Ectodermal cell (in vitro differentiated cells): ENCODE data around the gene TCF23.

Source experiments
- H3K27ac ChIP-seq: 2 replicates; pipeline ENCODE4 v1.7.0; 2013; ENCODE audit warnings: mild to moderate bottlenecking, low read depth, low read length; ENCODE audit not compliant: insufficient read depth, poor library complexity, severe bottlenecking
- H3K27me3 ChIP-seq: 2 replicates; pipeline ENCODE4 v1.7.0; 2013; ENCODE audit warnings: mild to moderate bottlenecking, low read length; ENCODE audit not compliant: insufficient read depth, control insufficient read depth, poor library complexity, severe bottlenecking
- H3K36me3 ChIP-seq: one replicate; pipeline ENCODE4 v1.7.0; 2013; ENCODE audit warnings: low read length; ENCODE audit not compliant: control insufficient read depth, insufficient read depth
- H3K4me1 ChIP-seq: one replicate; pipeline ENCODE4 v1.7.0; 2013; ENCODE audit warnings: low read length; ENCODE audit not compliant: control insufficient read depth, insufficient read depth
- H3K4me3 ChIP-seq: 2 replicates; pipeline ENCODE4 v1.7.0; 2013; ENCODE audit warnings: low read depth, low read length, control low read depth; ENCODE audit not compliant: insufficient read depth
- H3K9me3 ChIP-seq: 2 replicates; pipeline ENCODE4 v1.7.0; 2013; ENCODE audit warnings: mild to moderate bottlenecking, low read length, moderate library complexity; ENCODE audit not compliant: control insufficient read depth
- WGBS, 2 experiments: methylation state at CpG; one replicate each; pipeline ENCODE4 v1.1.7; 2013; ENCODE audit warnings: missing lambda C conversion rate in 2 of 2; 5-methylcytosine and 5-hydroxymethylcytosine counted together

The TCF23 gene

DNA sequence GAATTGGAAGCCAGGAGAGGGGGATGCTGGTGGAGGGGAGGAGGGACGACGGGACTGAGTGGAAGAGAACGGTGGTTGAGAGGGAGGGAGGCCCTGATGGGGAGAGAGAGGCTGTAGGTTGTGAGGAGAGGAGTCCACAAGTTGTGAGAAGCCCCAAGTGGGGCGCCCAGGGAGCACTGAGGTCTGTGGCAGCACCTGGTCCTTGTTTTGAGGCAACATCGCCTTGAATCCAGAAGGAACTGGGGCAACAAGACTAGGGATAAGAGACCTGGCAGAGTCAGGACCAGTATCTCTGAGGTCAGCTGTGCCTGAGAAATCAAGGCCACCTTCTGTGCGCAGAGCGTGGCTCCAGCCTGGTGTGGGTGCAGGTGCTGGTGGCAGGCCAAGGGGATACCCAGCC is 10.7 kb upstream of the TCF23 start:
- WGBS, 2 experiments = 87 to 90% methylated on average over 7 of the region's 7 CpGs
- H3K4me3 ChIP-seq = no peak overlapping the region
- H3K9me3 ChIP-seq = no peaks in the 10 kb centered on the region
- peaks cover 5% of the 10 kb centered on the region for H3K4me1 ChIP-seq
- H3K36me3 ChIP-seq = no peaks in the 10 kb centered on the region
- H3K27me3 ChIP-seq = no peaks in the 10 kb centered on the region
- no peak overlapping the region for H3K27ac ChIP-seq

- H3K36me3 ChIP-seq = no peaks in the 10 kb centered on the region
- H3K9me3 ChIP-seq = no peaks in the 10 kb centered on the region
- 87 to 92% methylated on average over 4 of the region's 4 CpGs for WGBS, 2 experiments
- H3K27me3 ChIP-seq = no peaks in the 10 kb centered on the region
- no peak within 1 kb of the TSS for H3K4me3 ChIP-seq
- no peaks in the 10 kb centered on the region for H3K4me1 ChIP-seq
- no peak within 1 kb of the TSS for H3K27ac ChIP-seq
These were observed 9.5 kb upstream of the TCF23 start, which contains the start of gene PRR30 for GRCh38 chr2:27139310-27139709. PRR30 (minus strand) TSS chr2:27139410; CDS start chr2:27138329, 1,081 bp downstream.

DNA sequence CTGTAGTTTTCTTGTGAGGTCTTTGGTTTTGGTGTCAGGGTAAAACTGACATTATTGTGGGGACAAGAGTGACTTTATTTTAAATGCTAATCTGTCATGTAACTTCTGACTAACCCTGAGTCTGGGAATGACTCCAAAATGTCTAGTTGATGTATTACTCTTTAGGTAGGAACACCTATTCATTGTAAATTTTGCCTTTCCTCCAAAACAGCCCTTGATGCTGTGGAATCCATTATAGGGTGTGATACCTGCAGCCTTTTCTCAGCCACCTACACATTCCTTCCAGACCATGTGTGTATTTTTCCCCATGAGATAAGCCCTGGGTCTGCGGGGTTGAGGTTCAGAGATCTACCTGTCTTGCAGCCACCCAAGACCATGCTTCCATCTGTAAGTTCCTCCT is 5.5 kb upstream of the TCF23 start:
- 90 to 93% methylated on average over 1 of the region's 1 CpG for WGBS, 2 experiments
- Histone ChIP-seq H3K27me3 (no peaks in the 10 kb centered on the region), H3K9me3 (no peaks in the 10 kb centered on the region), H3K4me3 (no peak overlapping the region), H3K36me3 (no peaks in the 10 kb centered on the region), H3K4me1 (no peaks in the 10 kb centered on the region), H3K27ac (no peak overlapping the region)

DNA sequence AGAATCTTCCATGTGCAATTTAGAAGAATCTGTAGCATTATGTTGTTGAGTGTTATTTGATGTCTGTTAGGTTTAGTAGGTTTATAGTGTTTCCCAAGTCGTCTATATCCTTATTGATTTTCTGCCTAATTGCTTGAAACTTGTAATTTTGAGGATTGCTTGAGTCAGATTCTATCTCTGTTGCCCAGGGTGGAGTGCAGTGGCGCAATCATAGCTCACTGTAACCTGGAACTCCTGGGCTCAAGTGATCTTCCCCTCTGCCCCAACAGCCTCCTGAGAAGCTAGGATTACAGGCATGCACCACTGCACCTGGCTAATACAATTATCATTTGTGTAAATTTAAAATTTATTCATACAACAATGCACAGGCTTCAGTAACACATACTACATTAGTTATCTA is 3.1 kb upstream of the TCF23 start:
- WGBS, 2 experiments = 84 to 90% methylated on average over 2 of the region's 2 CpGs
- no peaks in the 10 kb centered on the region for H3K4me1 ChIP-seq
- H3K4me3 ChIP-seq = no peak overlapping the region
- H3K36me3 ChIP-seq = no peaks in the 10 kb centered on the region
- H3K9me3 ChIP-seq = no peaks in the 10 kb centered on the region
- no peaks in the 10 kb centered on the region for H3K27me3 ChIP-seq
- no peak overlapping the region for H3K27ac ChIP-seq

DNA sequence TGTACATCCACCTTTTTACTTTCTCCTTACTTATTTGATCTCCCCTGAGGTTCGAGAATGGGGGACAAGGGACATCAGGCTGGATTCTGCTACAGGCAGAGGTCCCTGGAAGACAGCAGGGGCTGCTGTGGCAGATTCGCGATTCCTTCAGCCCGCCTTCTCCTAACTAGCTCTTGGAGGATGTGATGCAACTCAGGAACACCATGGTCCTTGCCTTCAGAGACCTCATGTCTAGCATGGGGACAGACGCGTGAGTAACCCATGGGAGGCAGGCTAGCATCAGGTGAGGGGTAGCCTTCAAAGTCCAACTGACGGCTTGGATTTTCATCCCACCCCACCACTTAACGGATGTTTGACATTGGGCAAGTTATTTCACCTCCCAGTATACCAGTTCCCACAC is 869 bp upstream of the TCF23 start:
- 93 to 98% methylated on average over 8 of the region's 8 CpGs for WGBS, 2 experiments
- H3K36me3 ChIP-seq = no peaks in the 10 kb centered on the region
- H3K9me3 ChIP-seq = no peaks in the 10 kb centered on the region
- no peak overlapping the region for H3K27ac ChIP-seq
- H3K27me3 ChIP-seq = no peaks in the 10 kb centered on the region
- no peak overlapping the region for H3K4me3 ChIP-seq
- no peaks in the 10 kb centered on the region for H3K4me1 ChIP-seq

DNA sequence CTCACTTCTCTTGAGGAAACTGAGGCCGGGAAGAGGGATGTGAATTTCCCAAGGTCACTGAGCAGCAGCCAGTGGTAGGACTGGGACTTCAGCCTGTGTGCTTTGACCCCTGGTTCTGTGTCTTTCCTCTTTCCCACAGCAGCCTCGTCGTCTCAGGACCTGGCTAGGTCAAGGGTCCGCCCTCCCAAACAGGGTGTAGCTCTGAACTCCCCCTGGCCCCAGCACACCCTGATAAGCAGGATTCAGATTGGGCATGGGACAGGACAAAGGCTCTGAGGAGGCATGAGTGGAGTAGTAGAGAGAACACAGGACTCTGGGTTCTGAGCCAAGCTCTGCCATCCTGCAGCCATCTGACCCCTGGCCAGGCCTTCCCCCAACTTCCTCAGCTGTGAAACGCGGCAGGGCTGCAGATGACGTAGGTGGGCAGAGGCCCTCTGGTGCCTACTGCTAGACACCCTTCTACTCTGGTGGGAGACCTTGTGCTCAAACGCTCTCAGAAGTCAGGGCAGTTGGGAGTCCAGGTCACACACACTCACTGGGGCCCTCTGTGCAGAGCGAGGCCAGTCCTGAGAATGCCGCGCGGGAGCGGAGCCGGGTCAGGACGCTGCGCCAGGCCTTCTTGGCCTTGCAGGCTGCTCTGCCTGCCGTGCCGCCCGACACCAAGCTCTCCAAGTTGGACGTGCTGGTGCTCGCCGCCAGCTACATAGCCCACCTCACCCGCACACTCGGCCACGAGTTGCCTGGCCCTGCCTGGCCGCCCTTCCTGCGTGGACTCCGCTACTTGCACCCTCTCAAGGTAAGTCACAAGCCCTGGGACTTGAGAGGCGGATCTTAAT is 984 bp downstream of the TCF23 start:
- no peaks in the 10 kb centered on the region for H3K27me3 ChIP-seq
- H3K4me1 ChIP-seq = no peaks in the 10 kb centered on the region
- WGBS, 2 experiments = 95% methylated on average over 29 of the region's 29 CpGs
- H3K36me3 ChIP-seq = no peaks in the 10 kb centered on the region
- H3K9me3 ChIP-seq = no peaks in the 10 kb centered on the region
- H3K4me3 ChIP-seq = no peak overlapping the region
- H3K27ac ChIP-seq = no peak overlapping the region

DNA sequence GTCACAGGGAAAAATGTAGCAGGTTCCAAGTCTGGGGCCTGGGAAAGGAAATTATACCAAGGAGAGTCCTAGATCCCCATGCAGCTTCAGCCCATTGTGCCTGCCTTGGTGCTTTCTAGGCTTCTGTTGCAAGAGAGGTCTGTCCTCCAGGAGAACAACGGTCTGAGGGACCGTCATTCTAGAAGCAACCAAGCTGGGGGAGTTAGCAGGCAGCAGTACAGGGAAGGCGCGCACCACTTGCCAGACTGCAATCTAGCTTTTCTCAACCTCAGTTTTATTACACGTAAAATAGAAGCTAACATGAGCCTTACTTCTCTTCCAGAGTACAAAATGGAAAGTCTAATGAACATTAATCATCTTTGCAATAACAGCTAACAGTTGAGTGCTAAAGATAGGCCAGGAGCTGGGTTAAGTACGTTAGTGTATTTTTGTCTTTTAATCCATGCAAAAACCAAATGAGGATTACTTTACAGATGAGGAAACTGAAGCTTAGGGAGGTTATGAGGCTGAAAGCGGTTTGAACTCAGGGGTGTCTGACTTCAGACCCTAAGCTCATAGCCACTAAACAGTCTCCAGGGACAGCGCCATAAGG is 1.9 kb downstream of the TCF23 start:
- Histone ChIP-seq H3K4me3 (no peak overlapping the region), H3K4me1 (no peaks in the 10 kb centered on the region), H3K27me3 (no peaks in the 10 kb centered on the region), H3K9me3 (no peaks in the 10 kb centered on the region), H3K27ac (no peak overlapping the region), H3K36me3 (no peaks in the 10 kb centered on the region)
- WGBS, 2 experiments = 91 to 94% methylated on average over 8 of the region's 8 CpGs

- no peaks in the 10 kb centered on the region for H3K4me1 ChIP-seq
- H3K36me3 ChIP-seq = no peaks in the 10 kb centered on the region
- 89% methylated on average over 8 of the region's 8 CpGs for WGBS, 2 experiments
- no peak overlapping the region for H3K4me3 ChIP-seq
- H3K9me3 ChIP-seq = no peaks in the 10 kb centered on the region
- no peak overlapping the region for H3K27ac ChIP-seq
- no peaks in the 10 kb centered on the region for H3K27me3 ChIP-seq
These were observed 3.4 kb downstream of the TCF23 start for GRCh38 chr2:27152102-27152795.

DNA sequence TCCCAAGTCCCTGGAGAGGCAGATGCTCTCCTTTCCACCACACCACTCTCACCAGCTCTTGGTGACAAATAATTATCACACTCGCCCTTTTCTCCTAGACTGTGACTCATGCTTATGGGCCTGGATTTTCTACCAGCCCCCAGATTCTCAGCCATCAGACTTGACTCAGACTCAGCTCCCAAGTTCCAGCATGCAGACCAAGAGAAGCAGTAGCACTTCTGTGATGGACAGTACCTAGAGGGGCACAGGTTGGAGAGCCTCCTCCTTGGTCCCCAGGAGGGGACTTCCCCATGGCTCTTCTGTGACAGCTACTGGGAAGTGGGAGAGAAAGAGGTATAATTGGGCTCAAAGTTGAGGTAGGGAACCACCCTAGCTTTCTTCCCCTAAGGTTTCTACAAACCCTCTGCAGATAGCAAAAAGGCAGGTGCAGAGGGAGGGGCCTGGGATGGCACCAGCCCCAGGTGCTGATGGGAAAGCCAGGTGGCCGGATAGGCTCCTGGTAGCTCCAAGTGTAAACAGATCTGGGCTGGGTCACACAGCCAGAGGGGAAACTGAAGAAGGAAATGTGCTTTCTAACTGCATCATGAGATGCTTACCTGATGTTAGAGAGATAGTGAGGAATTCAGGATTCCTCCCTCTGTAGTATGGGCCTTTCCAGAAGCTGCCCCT is 4.1 kb downstream of the TCF23 start:
- Histone ChIP-seq H3K9me3 (no peaks in the 10 kb centered on the region), H3K36me3 (no peaks in the 10 kb centered on the region), H3K27me3 (no peaks in the 10 kb centered on the region), H3K27ac (no peak overlapping the region), H3K4me3 (no peak overlapping the region), H3K4me1 (no peaks in the 10 kb centered on the region)
- WGBS, 2 experiments = 88 to 91% methylated on average over 2 of the region's 2 CpGs

DNA sequence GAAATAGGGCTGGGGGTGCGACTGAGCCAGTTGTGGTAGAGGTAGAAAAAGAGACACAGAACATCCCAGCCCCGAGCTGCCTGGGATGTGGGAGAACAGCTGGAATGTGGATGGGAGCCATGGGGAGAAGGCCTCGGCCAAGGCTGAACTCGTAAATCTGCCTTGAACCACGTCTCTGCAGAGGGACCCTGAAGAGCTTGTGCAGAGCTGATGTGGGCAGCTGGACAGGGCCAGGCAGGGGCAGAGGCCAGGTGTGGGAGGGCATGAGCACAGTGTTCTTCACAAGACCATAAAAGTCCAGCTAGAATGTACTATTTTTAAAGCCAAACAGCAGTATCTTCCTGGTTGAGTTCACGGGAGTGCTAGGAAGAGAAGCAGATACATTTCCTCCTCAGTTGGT is 5.7 kb downstream of the TCF23 start:
- H3K27me3 ChIP-seq = no peaks in the 10 kb centered on the region
- H3K4me1 ChIP-seq = no peaks in the 10 kb centered on the region
- H3K27ac ChIP-seq = no peak overlapping the region
- 91 to 92% methylated on average over 6 of the region's 6 CpGs for WGBS, 2 experiments
- no peaks in the 10 kb centered on the region for H3K36me3 ChIP-seq
- H3K9me3 ChIP-seq = no peaks in the 10 kb centered on the region
- no peak overlapping the region for H3K4me3 ChIP-seq
